Astrocyte of the spinal cord (primary cell): Measurements from ENCODE around the gene ZEB1.
"Not testable (repeated sequence)": the region's sequence is repeated elsewhere in the genome, so short reads cannot be mapped to it uniquely, and the experiment has no call there.

Experiments used
- DNase-seq: peaks from one replicate; pipeline ENCODE4 v3.0.0; 2011; ENCODE audit warnings: low read depth, low spot score
- H3K4me3 ChIP-seq: 2 replicates; pipeline ENCODE4 v1.5.1; 2011; ENCODE audit warnings: low read depth, mild to moderate bottlenecking, low read length, moderate library complexity
- CTCF ChIP-seq: IDR thresholded peaks from 2 replicates; pipeline ENCODE4 v1.5.1; 2012; ENCODE audit warnings: low read depth, mild to moderate bottlenecking, low read length, inconsistent platforms
- in situ Hi-C: cut with HindIII; loops from 2 replicates; pipeline ENCODE4 v1.10.0; 2017; ENCODE audit warnings: low sequenced_read_pairs

Gene ZEB1

GRCh38 chr10:31347705-31348104 is 28.7 kb downstream of the ZEB1 start:
- no peak for TF ChIP-seq CTCF
- H3K4me3 ChIP-seq = no peak overlapping the region
- no peak for DNase-seq
- in situ Hi-C loops = no loop called here

DNA sequence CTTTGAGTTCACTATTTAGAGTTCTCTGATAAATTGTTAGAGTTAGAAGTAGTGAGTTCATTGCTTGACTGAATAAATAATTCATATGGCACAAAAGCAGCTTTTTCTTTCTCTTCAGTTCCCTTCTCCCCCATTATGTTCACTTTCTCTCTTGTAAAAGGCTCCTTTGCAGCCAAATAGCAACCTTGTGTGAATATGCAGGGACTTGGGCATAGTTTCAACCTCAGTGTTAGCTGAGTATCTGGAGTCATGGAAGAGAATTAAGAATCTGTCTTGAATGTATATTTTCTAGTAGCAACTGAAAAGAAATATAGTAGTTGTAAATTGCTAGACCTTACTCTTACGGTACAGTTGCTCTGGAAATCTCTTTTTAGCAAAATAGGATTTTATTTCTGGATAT is 31.9 kb downstream of the ZEB1 start:
- no peak overlapping the region for H3K4me3 ChIP-seq
- DNase-seq = no peak
- in situ Hi-C loops = no loop called here
- no peak for TF ChIP-seq CTCF

GRCh38 chr10:31352436-31353226 is 33.6 kb downstream of the ZEB1 start:
- in situ Hi-C loops = no loop called here
- no peak for TF ChIP-seq CTCF
- no peak for DNase-seq
- H3K4me3 ChIP-seq = no peak overlapping the region

- no peak for TF ChIP-seq CTCF
- no peak overlapping the region for H3K4me3 ChIP-seq
- in situ Hi-C loops = no loop called here
- peak; percentile 72 for DNase-seq
Observed at GRCh38 chr10:31353574-31353973, 34.6 kb downstream of the ZEB1 start.

- TF ChIP-seq CTCF = no peak
- H3K4me3 ChIP-seq = no peak overlapping the region
- DNase-seq = no peak
- in situ Hi-C loops = no loop called here
Observed at GRCh38 chr10:31358688-31359330, 39.8 kb downstream of the ZEB1 start.

DNA sequence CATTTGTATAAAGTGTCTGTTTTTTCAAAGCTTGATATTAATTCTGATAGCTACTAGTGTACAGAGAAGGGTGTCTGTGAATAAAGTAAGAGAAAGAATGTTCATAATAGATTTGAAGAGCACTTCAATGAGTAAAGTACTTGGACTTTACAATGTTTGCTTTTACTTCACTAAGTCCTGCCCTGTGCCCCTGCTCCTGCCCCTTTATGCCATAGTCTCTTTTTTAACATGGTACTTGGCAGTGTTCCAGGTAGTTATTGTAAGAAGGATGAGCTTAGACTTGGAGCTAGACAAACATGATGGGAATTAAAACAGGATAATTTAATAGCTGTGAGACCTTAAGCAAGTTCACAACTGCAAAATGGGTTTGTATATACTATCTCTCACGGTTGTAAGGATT is 41.0 kb downstream of the ZEB1 start:
- TF ChIP-seq CTCF = no peak
- H3K4me3 ChIP-seq = no peak overlapping the region
- DNase-seq = no peak
- in situ Hi-C loops = no loop called here

DNA sequence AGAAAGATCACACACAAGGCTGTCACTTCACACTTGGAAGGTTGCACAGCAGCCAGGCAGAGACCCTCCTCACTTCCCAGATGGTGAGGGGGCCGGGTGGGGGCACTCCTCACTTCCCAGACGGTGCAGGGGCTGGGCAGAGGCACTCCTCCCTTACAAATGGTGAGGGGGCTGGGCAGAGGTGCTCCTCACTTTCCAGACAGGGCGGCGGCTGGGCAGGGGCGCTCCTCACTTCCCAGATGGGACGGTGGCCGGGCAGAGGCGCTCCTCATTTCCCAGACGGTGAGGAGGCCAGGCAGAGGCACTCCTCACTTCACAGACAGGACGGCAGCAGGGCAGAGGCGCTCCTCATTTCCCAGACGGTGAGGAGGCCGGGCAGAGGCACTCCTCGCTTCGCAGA is 42.5 kb downstream of the ZEB1 start:
- H3K4me3 ChIP-seq, in situ Hi-C loops, DNase-seq: not testable (repeated sequence)
